HG03025 (cell line): ENCODE measurements around the gene CLIC5.

Experiments used
- ATAC-seq: cut with Tn5 transposase; IDR thresholded peaks from one replicate; pipeline ENCODE4 v1.9.1; 2021; ENCODE audit warnings: mild to moderate bottlenecking, moderate library complexity; ENCODE audit not compliant: unreplicated experiment, low FRiP score

CLIC5 gene

GRCh38 chr6:46036911-46037310, 21.3 kb upstream of the CLIC5 start:
- no peak for ATAC-seq

DNA sequence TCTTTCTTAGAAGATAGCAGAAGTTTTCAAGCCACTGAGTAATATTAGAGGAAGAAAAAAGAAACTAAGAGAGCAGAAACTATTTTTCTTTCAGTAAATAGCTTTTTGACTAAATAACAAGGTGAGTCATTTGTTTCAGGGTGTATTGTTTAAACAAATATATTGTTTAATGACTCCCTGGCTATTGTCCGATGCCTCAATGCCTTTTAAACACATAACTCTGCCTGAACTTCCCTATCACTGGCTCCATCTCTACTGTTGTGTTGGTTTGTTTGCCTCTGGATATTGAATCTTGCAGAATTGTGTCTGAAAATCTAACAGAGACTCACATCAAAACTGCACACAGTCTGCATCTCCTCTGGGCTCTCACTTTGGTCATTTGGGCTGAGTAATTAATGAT, 19.6 kb upstream of the CLIC5 start:
- no peak for ATAC-seq

DNA sequence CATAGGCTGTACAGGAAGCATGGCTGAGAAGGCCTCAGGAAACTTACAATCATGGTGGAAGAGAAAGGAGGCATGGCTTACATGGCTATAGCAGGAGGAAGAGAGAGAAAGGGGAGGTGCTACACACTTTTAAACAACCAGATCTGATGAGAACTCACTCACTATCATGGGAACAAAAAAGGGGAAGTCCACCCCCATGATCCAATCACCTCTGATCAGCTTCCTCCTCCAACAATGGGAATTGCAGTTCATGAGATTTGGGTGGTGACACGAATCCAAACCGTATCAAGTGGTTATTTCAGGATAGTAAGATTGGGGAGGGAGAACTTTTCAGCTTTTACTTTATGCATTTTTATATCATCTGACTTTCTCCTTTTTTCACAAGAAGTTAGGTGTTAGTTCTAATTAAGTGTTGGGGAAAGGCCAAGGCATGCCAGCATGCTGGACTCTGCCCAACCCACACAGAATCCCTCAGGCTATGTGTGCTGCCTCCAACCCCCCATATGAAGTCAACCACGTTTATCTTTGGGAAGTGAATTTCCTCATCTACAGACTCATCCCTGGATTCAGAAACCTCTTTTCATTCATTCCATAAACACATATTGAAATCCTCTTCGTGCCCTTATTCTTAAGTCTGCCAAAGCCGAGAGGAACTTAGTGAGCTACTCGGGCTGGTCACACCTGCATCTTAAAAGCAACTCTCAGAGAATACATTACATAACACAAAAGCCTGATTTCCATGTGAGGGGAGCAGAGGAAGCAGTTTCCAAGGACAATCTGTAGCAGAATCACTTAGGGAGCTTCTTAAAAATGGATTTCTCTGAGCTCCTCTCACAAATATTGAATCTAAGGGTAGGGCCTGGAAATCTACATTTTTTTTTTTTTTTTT, 16.7 kb upstream of the CLIC5 start:
- no peak for ATAC-seq

- no peak for ATAC-seq
These were observed 13.9 kb upstream of the CLIC5 start for GRCh38 chr6:46029602-46030001.

GRCh38 chr6:46026307-46026706, 10.6 kb upstream of the CLIC5 start:
- ATAC-seq = no peak

- ATAC-seq = no peak
These were observed 9.9 kb upstream of the CLIC5 start for GRCh38 chr6:46025573-46025972.

DNA sequence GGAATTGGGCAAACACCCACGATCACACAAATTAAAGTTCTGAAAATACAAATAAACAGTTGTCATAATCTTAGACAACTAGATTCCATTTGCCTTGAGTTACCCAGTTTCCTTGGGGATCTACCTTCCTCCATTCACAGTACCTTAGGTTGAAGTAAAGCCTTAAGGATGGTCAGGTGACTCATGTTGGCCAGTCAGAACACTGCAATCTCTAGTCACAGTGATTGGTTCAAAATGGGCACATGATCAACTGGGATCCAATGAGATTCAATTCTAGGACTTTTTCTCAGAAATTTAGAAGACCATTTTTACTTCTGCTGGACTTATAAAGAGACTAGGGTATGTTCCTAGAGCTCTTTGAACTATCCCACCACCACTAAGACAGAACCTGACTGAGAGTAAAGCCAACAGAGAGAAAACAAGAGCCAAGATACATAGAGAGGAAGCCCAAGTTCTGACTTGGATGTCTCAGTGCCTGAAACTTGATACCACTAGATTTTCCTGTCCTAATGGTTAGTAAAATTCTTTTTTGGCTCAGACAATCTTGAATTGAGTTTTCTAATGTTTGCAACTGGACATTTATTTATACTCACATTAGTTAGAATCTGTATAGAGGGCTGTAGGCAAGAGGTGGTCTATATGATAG, 8.6 kb upstream of the CLIC5 start:
- no peak for ATAC-seq

DNA sequence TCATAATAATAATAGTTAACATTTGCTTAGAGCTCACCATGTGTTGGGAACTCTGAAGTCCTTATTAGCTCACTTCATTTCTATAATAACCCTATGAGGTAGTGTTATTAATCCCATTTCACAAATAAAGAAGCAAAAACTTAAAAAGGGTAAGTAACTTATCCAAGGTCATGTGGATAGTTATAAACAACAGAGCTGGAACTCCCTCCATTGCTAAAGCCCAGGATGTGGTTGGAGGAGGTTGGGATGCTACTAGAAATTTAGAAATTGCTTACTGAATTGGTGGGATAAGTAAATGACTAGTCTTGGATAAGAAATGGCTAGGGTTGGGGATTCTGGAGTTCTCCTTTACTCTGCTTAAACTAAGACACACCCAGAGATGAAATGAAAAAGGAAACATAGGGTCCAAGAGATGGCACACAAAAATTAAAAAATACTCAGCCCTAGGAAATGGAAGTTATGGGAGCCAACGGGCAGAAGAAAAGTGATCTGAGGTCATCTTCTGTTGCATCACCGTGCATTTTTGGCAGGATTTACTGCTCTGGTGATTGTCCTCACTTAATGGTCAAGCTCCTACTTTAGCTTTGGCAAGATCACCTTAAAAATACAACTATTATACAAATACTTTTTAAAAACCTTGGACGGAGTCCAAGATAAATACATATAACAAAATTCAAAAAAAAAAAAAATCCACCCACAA, 7.7 kb upstream of the CLIC5 start:
- ATAC-seq = no peak

DNA sequence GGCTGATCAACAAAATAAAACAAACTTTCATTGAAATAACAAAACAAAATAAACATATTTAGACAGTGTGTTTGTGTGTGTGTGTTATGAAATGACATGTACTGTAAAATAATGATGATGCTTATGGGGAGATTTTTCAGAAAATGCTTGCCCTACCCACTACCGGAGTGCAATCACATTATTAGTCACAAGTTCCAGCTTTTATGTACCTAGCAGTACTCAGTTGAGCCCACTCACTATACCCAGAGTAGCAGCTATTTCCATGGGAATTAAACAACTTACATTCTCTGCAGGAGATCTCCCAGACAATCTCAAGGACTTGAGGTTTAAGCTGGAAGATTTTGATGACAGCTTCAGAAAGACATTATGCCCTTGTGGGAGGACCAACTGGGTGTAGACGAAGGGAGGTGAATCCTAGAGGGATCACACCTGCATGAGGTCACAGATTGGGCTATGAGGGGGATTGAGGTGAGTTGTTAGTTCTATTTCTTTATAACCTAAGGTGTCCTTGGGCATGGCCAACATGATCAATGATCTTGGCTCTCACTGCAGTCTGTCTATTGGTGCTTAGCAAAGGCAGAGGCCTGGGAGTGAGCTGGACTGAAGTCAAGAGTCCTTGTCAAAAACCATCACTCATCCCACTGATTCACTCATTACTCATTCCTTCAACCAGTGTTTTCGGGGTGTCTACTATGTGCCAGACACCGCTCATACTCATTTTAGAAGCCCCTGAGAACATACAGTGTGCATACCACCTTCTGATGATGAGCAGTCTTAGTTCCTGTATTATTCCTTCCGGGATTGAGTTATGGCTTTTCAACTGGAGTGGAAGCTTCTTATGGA, 6.7 kb upstream of the CLIC5 start:
- ATAC-seq = no peak

- no peak for ATAC-seq
These were observed 2.1 kb upstream of the CLIC5 start for GRCh38 chr6:46017726-46018125.

GRCh38 chr6:46016063-46016608, 476 bp upstream of the CLIC5 start:
- ATAC-seq = no peak

DNA sequence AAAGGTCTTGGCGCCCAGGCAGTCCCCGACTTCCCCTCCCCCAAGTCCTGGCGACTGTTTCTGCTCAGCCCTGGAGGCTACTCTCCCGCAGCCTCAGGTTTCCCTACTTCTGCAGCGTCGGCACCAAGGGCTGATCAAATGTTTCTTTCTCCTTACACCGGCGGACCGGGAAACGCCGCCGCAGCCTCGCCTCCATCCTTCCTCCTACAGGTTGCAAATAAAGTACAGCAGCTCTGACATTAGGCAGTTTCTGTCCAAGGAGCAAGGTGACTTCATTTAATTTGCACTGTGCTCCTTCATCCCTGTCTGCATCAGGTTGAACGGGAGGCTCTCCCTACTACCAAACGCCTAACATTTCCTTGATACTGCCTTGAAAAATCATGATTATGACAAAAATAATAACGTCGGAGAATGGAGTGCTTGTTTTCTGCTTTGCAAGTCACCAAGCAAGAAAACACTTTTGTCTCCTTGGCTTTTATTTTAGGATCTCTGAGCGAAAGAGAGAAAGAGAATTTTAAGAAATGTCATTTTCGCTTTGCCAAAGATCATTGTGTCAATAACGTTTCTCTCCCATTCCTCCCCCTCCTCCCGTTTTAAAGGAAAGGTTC, 1.0 kb downstream of the CLIC5 start:
- no peak for ATAC-seq

DNA sequence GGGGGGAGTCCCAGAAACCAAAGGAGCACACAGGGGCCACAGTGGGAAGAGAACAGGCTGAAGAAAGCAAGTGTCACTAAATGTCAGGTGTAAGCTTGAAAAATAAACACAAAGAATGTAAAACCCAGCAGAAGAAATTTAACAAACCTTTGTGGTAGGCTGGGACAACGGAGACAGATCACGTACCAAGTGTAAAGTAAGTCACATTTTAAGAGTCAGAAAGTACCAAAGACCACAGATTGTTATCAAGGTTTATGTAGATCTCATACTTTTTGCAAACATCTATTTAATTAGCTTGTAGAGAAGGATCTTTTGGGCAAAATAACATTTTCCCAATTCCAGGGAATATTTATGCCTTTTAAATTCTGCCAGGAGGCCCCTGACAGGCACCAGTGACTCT, 1.6 kb downstream of the CLIC5 start:
- ATAC-seq = no peak

DNA sequence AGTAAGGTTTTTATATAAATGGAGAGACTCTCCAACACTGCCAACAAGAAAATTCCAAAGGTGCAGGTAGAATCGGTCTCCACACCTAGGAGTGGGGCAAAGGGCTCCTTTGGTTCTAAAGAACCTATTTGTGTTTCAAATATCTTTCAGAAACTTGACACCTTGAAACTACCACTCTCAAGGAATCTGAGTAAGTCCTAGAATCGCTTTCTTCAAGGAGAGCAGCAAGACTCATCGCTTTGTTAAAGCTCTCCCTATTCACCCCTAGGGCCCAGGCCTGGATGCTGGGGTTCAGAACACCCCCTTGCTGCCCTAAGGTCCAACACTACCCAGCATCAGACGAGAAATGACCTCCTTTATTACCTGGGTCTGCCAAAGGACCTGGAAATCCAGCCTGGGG, 2.0 kb downstream of the CLIC5 start:
- no peak for ATAC-seq

GRCh38 chr6:46012834-46013233, 2.8 kb downstream of the CLIC5 start:
- ATAC-seq = no peak

DNA sequence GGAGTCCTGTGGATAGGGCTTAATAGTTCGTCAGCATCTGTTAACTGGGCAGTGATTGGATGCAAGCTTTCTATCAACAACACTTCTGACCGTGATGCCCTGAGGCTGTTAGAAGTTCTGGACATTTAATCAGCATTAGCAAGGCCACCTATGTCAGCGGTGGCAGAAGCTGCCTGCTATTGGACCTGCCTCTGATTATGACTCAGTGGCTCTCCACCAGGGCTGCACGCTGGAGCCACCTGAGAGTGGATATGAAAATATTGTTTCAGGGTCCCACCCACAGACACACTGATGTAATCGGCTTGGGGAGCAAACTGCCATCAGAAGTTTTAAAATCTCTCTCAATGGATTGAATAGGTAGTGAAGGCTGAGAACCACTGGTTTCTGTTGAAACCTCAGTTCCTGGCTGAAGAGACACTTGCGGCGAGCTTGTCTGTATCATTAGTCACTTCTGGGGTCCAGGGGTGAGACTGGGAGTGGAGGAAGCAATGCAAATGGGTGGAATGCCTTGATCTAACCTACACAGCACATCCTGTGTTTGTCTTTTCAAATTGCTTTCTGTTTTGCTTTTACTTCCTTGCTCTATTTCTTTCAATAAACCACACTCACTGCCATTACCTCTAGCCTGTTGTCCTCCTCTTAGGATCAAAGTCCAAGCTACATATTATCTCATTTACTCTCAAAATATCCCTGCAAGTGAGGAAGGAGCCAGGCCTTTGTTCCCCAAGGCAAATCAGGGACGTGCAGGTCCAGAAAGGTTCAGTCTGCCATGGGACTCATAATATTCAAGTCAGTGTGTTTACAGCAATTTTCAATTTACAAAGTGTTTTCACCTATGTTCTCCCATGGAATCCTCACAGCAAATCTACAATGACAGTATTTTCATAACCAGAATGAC, 4.2 kb downstream of the CLIC5 start:
- peak; percentile 91 for ATAC-seq

- ATAC-seq = no peak
These were observed 4.9 kb downstream of the CLIC5 start for GRCh38 chr6:46010771-46011170.

DNA sequence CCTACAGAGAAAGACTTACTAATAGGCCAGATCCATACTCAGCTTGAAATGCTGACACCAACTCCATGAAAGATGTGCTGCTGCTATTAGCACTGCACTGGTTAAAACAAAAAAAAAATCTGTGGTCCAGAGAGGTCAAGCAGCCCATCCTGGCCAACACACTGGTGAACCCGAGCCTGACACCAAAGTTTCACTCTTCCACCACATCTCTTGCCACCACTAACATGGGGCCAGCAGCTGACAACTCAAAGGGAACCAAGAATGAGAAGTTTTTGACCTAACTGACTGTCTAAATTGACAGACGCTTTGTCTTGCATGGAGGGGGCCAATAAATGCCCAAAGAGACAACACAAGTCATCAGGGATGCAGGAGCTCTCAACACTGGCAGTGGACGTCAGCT, 5.4 kb downstream of the CLIC5 start:
- ATAC-seq = no peak

- no peak for ATAC-seq
These were observed 13.4 kb downstream of the CLIC5 start for GRCh38 chr6:46002264-46002663.
